Hepatocyte (in vitro differentiated cells): ENCODE measurements around the gene CLIC5.

Experiments used
- CTCF ChIP-seq: fragments of 200-600 bp; sonication (generic); IDR thresholded peaks from 2 replicates; pipeline ENCODE4 v1.5.1; 2016; ENCODE audit warnings: antibody characterized with exemption, mild to moderate bottlenecking; ENCODE audit not compliant: poor library complexity
- EZH2phosphoT487 ChIP-seq: fragments of 200-600 bp; sonication (generic); IDR thresholded peaks from one replicate; pipeline ENCODE4 v1.6.1; 2018; ENCODE audit warnings: antibody characterized with exemption, mild to moderate bottlenecking, low read depth, moderate library complexity; ENCODE audit not compliant: unreplicated experiment, severe bottlenecking

- TF ChIP-seq CTCF (no peak), EZH2phosphoT487 (no peak)
Observed at GRCh38 chr6:46056906-46057529, 41.4 kb upstream of the CLIC5 start.
